Erythroblast (primary cell): ENCODE data around the gene NOTCH3.

Source experiments
- GATA1 ChIP-seq: IDR thresholded peaks from 2 replicates; pipeline ENCODE4 v1.6.1; 2011; ENCODE audit warnings: low read depth, mild to moderate bottlenecking, control low read depth, low read length, moderate library complexity
- POLR2A ChIP-seq: IDR thresholded peaks from 2 replicates; pipeline ENCODE4 v1.6.1; 2011; ENCODE audit warnings: mild to moderate bottlenecking, low read length

GRCh38 chr19:15240515-15240914, 39.7 kb upstream of the NOTCH3 start:
- TF ChIP-seq POLR2A (no peak), GATA1 (no peak)
